ENCODE measurements around the gene GBGT1.

DNA sequence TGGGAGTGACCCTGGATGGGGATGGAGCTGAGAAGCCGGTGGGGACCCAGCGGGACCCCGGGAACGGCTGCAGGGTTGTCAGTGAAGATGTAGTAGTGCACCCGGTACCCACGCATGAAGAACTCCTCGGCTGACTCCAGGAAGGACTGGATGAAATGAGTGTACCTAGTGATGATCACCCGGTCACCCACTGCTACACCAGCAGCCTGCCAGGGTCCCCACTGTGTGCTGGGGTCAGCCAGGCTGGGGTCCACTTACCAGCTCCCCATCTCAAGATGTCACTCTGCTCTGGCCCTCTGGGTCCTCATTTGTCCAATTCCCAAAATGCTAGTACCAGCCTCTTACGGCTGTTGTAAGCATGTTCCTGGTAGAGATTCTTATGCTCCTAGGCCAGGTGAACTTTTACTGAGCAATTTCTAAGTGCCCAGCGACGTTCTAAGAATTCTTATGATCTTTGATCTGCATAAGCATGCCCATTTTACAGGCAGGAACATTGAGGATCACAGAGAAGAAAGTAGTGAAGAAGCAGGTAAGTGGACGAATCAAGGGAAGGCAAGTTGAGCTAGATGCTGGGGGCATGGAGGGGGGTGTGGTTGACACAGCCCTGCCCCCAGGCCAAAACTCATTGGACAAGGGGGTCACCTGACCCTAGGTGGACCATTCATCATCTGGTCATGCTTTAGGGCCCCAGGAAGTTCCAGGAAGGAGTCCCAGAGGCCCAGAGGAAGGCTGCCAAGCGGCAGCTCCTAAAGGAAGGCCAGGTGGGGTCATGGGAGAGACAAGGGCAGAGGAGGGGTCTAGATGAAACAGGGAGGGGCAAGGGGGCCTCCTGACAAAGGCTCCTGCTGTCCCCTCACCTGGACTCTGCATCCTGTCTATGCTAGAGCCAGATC lies 9.4 kb downstream of the GBGT1 start:
- TF ChIP-seq SIN3A (IDR thresholded peaks at IDR 0.05; ENCODE audit: borderline replicate concordance, insufficient read depth, low read length) (no peak), POLR2AphosphoS5 (IDR thresholded peaks at IDR 0.05; ENCODE audit: low read depth, low read length) (no peak), TAF1 (IDR thresholded peaks at IDR 0.05; ENCODE audit: borderline replicate concordance, insufficient read depth, low read length) (no peak)
- TF ChIP-seq, protein P1, sequence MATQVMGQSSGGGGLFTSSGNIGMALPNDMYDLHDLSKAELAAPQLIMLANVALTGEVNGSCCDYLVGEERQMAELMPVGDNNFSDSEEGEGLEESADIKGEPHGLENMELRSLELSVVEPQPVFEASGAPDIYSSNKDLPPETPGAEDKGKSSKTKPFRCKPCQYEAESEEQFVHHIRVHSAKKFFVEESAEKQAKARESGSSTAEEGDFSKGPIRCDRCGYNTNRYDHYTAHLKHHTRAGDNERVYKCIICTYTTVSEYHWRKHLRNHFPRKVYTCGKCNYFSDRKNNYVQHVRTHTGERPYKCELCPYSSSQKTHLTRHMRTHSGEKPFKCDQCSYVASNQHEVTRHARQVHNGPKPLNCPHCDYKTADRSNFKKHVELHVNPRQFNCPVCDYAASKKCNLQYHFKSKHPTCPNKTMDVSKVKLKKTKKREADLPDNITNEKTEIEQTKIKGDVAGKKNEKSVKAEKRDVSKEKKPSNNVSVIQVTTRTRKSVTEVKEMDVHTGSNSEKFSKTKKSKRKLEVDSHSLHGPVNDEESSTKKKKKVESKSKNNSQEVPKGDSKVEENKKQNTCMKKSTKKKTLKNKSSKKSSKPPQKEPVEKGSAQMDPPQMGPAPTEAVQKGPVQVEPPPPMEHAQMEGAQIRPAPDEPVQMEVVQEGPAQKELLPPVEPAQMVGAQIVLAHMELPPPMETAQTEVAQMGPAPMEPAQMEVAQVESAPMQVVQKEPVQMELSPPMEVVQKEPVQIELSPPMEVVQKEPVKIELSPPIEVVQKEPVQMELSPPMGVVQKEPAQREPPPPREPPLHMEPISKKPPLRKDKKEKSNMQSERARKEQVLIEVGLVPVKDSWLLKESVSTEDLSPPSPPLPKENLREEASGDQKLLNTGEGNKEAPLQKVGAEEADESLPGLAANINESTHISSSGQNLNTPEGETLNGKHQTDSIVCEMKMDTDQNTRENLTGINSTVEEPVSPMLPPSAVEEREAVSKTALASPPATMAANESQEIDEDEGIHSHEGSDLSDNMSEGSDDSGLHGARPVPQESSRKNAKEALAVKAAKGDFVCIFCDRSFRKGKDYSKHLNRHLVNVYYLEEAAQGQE (IDR thresholded peaks at IDR 0.05; ENCODE audit: insufficient read depth in 1 of 2, low read depth in 2 of 2, low read length in 2 of 2) = no peak
